PC-9 (cell line): ENCODE measurements around the gene GADD45A.

Experiments
- EZH2 ChIP-seq: fragments of 200-600 bp; sonication (generic); IDR thresholded peaks from 2 replicates; pipeline ENCODE4 v1.8.0; 2017; ENCODE audit warnings: antibody characterized with exemption, low read depth
- TF ChIP-seq, protein P1 (sequence below): fragments of 200-600 bp; sonication (generic); conservative IDR thresholded peaks from 2 replicates; pipeline ENCODE4 v1.6.1; 2017; ENCODE audit warnings: mixed run types, antibody characterized with exemption, mild to moderate bottlenecking, moderate library complexity

GRCh38 chr1:67700220-67700619, 15.2 kb downstream of the GADD45A start:
- TF ChIP-seq, protein P1, sequence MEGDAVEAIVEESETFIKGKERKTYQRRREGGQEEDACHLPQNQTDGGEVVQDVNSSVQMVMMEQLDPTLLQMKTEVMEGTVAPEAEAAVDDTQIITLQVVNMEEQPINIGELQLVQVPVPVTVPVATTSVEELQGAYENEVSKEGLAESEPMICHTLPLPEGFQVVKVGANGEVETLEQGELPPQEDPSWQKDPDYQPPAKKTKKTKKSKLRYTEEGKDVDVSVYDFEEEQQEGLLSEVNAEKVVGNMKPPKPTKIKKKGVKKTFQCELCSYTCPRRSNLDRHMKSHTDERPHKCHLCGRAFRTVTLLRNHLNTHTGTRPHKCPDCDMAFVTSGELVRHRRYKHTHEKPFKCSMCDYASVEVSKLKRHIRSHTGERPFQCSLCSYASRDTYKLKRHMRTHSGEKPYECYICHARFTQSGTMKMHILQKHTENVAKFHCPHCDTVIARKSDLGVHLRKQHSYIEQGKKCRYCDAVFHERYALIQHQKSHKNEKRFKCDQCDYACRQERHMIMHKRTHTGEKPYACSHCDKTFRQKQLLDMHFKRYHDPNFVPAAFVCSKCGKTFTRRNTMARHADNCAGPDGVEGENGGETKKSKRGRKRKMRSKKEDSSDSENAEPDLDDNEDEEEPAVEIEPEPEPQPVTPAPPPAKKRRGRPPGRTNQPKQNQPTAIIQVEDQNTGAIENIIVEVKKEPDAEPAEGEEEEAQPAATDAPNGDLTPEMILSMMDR = no peak
- TF ChIP-seq EZH2 = no peak
